SU-DHL-6 (cell line): Measurements from ENCODE around the gene NOVA2.

Experiments
- EZH2phosphoT487 ChIP-seq: fragments of 200-600 bp; sonication (generic), shearing (Covaris generic); conservative IDR thresholded peaks from 2 replicates; pipeline ENCODE4 v1.6.1; 2018; ENCODE audit warnings: mild to moderate bottlenecking, antibody characterized with exemption, low read length, moderate library complexity, mixed read lengths
- TF ChIP-seq, protein P1 (sequence below): fragments of 200-600 bp; sonication (generic); IDR thresholded peaks from one replicate; pipeline ENCODE4 v1.5.1; 2017; ENCODE audit warnings: antibody characterized with exemption, mild to moderate bottlenecking, low read length, moderate library complexity; ENCODE audit not compliant: insufficient read depth, poor library complexity, severe bottlenecking

DNA sequence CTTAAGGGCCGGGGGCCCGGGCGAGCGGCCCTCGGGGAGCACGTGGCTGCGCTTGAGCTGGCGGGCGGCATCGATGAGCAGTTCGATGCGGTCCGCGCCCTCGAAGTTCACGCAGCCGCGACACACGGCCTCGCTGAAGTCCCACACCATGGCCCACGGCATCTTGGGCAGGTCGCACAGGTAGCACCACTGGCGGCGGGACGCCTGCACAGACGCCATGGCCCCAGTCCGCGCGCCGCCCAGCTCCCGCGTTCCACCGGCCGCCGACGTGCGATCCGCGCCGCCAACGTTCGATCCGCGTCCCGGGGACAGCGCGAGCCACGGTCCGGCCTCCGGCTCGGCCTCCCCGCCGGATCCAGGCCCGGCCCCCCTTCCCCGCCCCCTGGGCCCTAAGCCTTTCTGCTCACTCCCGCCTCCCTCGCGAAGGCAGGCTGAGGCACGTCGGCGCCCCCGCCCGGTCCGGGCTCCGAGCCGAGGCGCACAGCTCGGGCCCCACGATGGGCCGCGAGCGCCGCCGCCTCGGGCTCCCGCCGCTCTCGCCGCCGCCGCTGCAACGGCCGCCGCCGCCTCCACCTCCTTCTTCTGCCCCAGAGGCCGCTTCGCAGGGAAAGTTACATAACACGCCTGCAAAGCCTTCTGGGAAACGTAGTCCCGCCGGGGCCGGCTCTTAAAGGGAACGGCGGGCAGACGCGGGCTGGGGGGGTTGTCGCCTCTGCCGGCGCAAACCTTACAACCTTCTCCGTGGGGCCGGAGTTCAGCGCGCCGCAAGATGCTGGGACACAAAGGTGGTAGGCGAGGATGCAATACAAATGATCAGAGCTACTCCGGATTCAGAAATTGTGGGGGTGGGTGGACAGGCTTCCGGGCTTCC, 87.9 kb downstream of the NOVA2 start, which contains the start of gene IRF2BP1:
- TF ChIP-seq, protein P1, sequence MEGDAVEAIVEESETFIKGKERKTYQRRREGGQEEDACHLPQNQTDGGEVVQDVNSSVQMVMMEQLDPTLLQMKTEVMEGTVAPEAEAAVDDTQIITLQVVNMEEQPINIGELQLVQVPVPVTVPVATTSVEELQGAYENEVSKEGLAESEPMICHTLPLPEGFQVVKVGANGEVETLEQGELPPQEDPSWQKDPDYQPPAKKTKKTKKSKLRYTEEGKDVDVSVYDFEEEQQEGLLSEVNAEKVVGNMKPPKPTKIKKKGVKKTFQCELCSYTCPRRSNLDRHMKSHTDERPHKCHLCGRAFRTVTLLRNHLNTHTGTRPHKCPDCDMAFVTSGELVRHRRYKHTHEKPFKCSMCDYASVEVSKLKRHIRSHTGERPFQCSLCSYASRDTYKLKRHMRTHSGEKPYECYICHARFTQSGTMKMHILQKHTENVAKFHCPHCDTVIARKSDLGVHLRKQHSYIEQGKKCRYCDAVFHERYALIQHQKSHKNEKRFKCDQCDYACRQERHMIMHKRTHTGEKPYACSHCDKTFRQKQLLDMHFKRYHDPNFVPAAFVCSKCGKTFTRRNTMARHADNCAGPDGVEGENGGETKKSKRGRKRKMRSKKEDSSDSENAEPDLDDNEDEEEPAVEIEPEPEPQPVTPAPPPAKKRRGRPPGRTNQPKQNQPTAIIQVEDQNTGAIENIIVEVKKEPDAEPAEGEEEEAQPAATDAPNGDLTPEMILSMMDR, result no peak
- TF ChIP-seq EZH2phosphoT487, result no peak
